Neuronal stem cell (in vitro differentiated cells): ENCODE results near the gene PLD4.

Experiments
- DNase-seq: peaks from one replicate; pipeline ENCODE4 v3.0.0-alpha.2; 2013; ENCODE audit warnings: low spot score
- H2AFZ ChIP-seq: one replicate; pipeline ENCODE4 v1.6.1; 2013; ENCODE audit warnings: mild to moderate bottlenecking, low read length, inconsistent platforms
- H2AK5ac ChIP-seq: 2 replicates; pipeline ENCODE4 v1.6.1; 2013; ENCODE audit warnings: low read depth, mild to moderate bottlenecking, inconsistent platforms, low read length, moderate library complexity, mixed read lengths
- H2BK120ac ChIP-seq: 2 replicates; pipeline ENCODE4 v1.6.1; 2013; ENCODE audit warnings: low read depth, mild to moderate bottlenecking, inconsistent platforms, low read length, moderate library complexity, mixed read lengths
- H2BK12ac ChIP-seq: one replicate; pipeline ENCODE4 v1.6.1; 2013; ENCODE audit warnings: low read length, inconsistent platforms
- H2BK15ac ChIP-seq: 2 replicates; pipeline ENCODE4 v1.6.1; 2013; ENCODE audit warnings: mild to moderate bottlenecking, low read length, inconsistent platforms, mixed read lengths
- H2BK5ac ChIP-seq: one replicate; pipeline ENCODE4 v1.6.1; 2013; ENCODE audit warnings: inconsistent platforms, mild to moderate bottlenecking, low read length, moderate library complexity
- H3K14ac ChIP-seq: one replicate; pipeline ENCODE4 v1.6.1; 2013; ENCODE audit warnings: low read length, inconsistent platforms
- H3K18ac ChIP-seq: 2 replicates; pipeline ENCODE4 v1.6.1; 2013; ENCODE audit warnings: low read length, inconsistent platforms
- H3K23ac ChIP-seq: 2 replicates; pipeline ENCODE4 v1.6.1; 2013; ENCODE audit warnings: low read depth, mild to moderate bottlenecking, mixed read lengths, low read length, inconsistent platforms; ENCODE audit not compliant: poor library complexity
- H3K27ac ChIP-seq: replicated peaks from 3 replicates; pipeline ENCODE4 v1.5.1; 2013; ENCODE audit warnings: low read length, inconsistent platforms
- H3K27me3 ChIP-seq, 3 experiments: 2 replicates each; pipeline ENCODE4 v1.6.1; 2013; ENCODE audit warnings: low read length in 3 of 3, mild to moderate bottlenecking in 2 of 3, inconsistent platforms in 1 of 3, low read depth in 1 of 3, mixed read lengths in 1 of 3, moderate library complexity in 1 of 3; ENCODE audit not compliant: control insufficient read depth in 3 of 3, insufficient read depth in 3 of 3
- H3K36me3 ChIP-seq, 2 donors: replicated peaks in 1 of 2; 2 replicates each; pipeline ENCODE4 v1.6.1; 2013; ENCODE audit warnings: low read length in 2 of 2; ENCODE audit not compliant: control insufficient read depth in 2 of 2, insufficient read depth in 2 of 2
- H3K4ac ChIP-seq: 2 replicates; pipeline ENCODE4 v1.6.1; 2013; ENCODE audit warnings: inconsistent platforms, mild to moderate bottlenecking, low read length, moderate library complexity
- H3K4me1 ChIP-seq, 2 donors: 1 replicate in 1 of 2; 2 replicates in 1 of 2; pipeline ENCODE4 v1.6.1; 2013; ENCODE audit warnings: low read length in 2 of 2, low read depth in 1 of 2; ENCODE audit not compliant: control insufficient read depth in 2 of 2, insufficient read depth in 1 of 2
- H3K4me2 ChIP-seq: one replicate; pipeline ENCODE4 v1.6.1; 2013; ENCODE audit warnings: mild to moderate bottlenecking, low read length, inconsistent platforms; ENCODE audit not compliant: insufficient read depth, poor library complexity, severe bottlenecking
- H3K4me3 ChIP-seq, 2 donors: 2 replicates each; pipeline ENCODE4 v1.5.1; 2013; ENCODE audit warnings: low read length in 2 of 2, mild to moderate bottlenecking in 2 of 2, inconsistent platforms in 1 of 2, moderate library complexity in 1 of 2
- H3K79me1 ChIP-seq: one replicate; pipeline ENCODE4 v1.6.1; 2013; ENCODE audit warnings: low read depth, mild to moderate bottlenecking, inconsistent platforms, low read length, moderate library complexity
- H3K9ac ChIP-seq: one replicate; pipeline ENCODE4 v1.6.1; 2013; ENCODE audit warnings: mild to moderate bottlenecking, low read depth, low read length, inconsistent platforms; ENCODE audit not compliant: poor library complexity
- H3K9me3 ChIP-seq, 2 donors: replicated peaks in 1 of 2; 2 replicates each; pipeline versions ENCODE3 to v1.6.1; 2013; ENCODE audit warnings: low read length in 2 of 2, mild to moderate bottlenecking in 2 of 2, inconsistent platforms in 1 of 2, low read depth in 1 of 2, mixed read lengths in 1 of 2, moderate library complexity in 1 of 2; ENCODE audit not compliant: control insufficient read depth in 2 of 2, insufficient read depth in 1 of 2
- H4K8ac ChIP-seq: one replicate; pipeline ENCODE4 v1.6.1; 2013; ENCODE audit warnings: low read depth, mild to moderate bottlenecking, inconsistent platforms, low read length, moderate library complexity
- H4K91ac ChIP-seq: one replicate; pipeline ENCODE4 v1.6.1; 2013; ENCODE audit warnings: low read length, low read depth, mild to moderate bottlenecking, inconsistent platforms; ENCODE audit not compliant: poor library complexity
- WGBS, 2 donors: extraction: QIAGEN DNeasy Blood & Tissue Kit; methylation state at CpG; one replicate each; pipeline ENCODE4 v1.1.7; 2013; ENCODE audit warnings: missing lambda C conversion rate in 2 of 2, mixed read lengths in 1 of 2; ENCODE audit not compliant: insufficient read length in 2 of 2, insufficient replicate concordance in 1 of 2; ENCODE audit errors: extremely low coverage in 2 of 2; 5-methylcytosine and 5-hydroxymethylcytosine counted together

The PLD4 gene

DNA sequence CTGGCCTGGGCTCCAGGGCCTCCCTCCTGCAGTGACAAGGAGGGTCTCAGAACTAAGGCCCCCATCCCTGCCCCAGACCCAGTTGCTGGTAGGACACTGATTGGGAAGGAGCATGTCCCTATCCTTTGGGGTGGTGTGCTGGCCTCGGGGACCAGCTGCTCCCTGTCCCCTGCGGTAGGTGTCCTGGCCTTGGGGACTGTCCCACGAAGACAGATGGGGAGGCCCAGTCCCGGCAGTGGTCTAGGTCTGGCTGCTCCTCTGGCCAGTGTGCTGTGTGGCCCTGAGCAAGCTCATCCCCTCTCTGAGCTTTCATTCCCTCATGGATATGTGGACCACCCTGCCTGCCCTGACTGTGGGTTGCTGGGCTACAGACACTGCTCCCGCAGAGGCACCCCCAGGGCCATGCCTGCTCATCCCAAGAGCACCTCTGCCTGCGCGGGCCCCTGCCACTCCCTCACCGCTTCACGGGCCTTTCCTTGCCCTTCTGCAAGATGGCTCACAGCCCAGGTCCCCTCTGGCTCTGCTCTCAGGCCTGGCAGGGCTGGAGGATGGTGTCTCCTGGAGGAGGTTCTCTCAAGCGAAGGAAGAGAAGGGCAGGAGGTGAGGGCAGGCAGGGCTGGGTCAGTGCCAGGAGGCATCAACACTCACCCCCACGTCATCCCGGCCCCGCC, 41.0 kb downstream of the PLD4 start:
- Histone ChIP-seq H3K79me1 (no peaks in the 10 kb centered on the region), H3K23ac (peak overlapping the region; percentile 85), H2BK15ac (peak overlapping the region; percentile 79), H4K91ac (no peak overlapping the region), H2BK120ac (peak overlapping the region; percentile 47), H3K14ac (no peak overlapping the region), H3K18ac (peak overlapping the region; percentile 71), H3K4me1 (peaks cover 12 to 26% of the 10 kb centered on the region in 2 donors), H3K9ac (no peak overlapping the region), H2BK12ac (peak overlapping the region; percentile 84), H3K9me3 (peaks cover 0 to 2% of the 10 kb centered on the region in 2 donors), H3K27ac (no peak overlapping the region), H3K36me3 (no peaks in the 10 kb centered on the region), H3K4me3 (no peak overlapping the region), H3K4ac (no peak overlapping the region), H4K8ac (peak overlapping the region; percentile 65), H2AFZ (no peak overlapping the region), H2AK5ac (peak overlapping the region; percentile 97), H2BK5ac (peak overlapping the region; percentile 53), H3K4me2 (no peak overlapping the region), H3K27me3 (peaks cover 0 to 64% (median 9%) of the 10 kb centered on the region in 3 experiments)
- WGBS, 2 donors = no CpG with 5 or more reads among the region's 13 CpGs
- no peak for DNase-seq

DNA sequence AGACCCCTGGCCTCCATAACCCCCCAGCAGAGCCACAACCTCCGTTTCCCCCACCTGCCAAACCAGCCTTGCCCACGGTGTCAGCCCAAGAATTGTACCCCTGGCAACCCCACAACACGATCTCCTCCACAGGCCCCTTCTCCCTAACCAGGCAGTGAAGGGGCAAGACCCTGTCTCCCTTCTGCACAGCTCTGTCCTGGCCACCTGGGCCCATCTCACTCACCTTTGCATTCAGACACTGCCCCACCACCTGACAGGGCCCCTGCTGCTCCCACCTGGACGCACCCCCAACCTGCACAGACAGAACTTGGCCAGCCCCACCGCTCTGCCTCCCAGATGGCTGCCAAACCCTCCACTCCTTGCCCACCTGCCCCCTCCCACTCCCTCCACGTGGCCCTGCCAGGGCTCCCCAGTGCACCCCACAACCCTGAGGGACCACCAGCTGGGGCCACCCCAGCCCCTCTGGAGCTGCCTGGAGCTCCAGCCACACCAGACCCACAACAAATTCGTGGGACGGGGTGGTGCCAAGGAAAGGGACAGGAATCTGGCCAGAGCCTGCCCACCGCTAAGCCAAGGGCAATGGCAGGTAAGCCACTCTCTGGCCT, 41.7 kb downstream of the PLD4 start:
- Histone ChIP-seq H3K4me1 (peaks cover 12 to 27% of the 10 kb centered on the region in 2 donors), H3K18ac (peak overlapping the region; percentile 71), H2BK120ac (no peak overlapping the region), H3K27ac (no peak overlapping the region), H4K8ac (no peak overlapping the region), H3K14ac (peak overlapping the region; percentile 56), H2AFZ (no peak overlapping the region), H4K91ac (no peak overlapping the region), H2BK15ac (peak overlapping the region; percentile 79), H3K23ac (peak overlapping the region; percentile 5), H3K4ac (no peak overlapping the region), H3K4me3 (no peak overlapping the region), H3K27me3 (peaks cover 0 to 69% (median 9%) of the 10 kb centered on the region in 3 experiments), H3K79me1 (no peaks in the 10 kb centered on the region), H2AK5ac (peak overlapping the region; percentile 97), H2BK5ac (no peak overlapping the region), H3K36me3 (no peaks in the 10 kb centered on the region), H2BK12ac (peak overlapping the region; percentile 90), H3K9ac (peak overlapping the region; percentile 21), H3K4me2 (no peak overlapping the region), H3K9me3 (peaks cover 0 to 2% of the 10 kb centered on the region in 2 donors)
- whole genome bisulfite sequencing, 2 donors = no CpG with 5 or more reads among the region's 9 CpGs
- DNase-seq = no peak

DNA sequence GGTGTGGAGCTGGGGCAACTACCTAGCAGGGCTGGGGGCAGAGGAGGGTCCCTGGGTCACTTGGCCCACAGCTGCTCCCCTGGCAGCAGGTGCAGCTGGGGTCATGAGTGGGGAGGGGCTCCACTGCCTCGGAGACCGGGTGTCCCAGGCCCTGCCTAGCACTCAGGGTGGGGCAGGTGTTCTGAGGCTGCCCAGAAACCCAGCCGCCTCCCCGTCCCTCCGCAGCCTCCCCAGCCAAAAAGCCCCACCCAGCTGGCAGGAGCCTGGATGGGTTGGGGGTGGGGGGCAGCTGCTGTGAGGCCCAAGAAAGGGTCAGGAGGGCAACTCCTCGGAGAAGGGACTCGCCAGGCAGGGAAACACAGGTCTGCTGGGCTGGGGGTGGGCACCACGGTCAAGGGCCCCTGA, 42.3 kb downstream of the PLD4 start:
- Histone ChIP-seq H3K4ac (peak overlapping the region; percentile 99), H3K4me3 (peak overlapping the region in 1 of 2 donors; percentile 44), H3K79me1 (no peaks in the 10 kb centered on the region), H3K14ac (peak overlapping the region; percentile 47), H3K27ac (no peak overlapping the region), H3K18ac (peak overlapping the region; percentile 99), H3K4me1 (peaks cover 12 to 27% of the 10 kb centered on the region in 2 donors), H3K4me2 (no peak overlapping the region), H3K27me3 (peaks cover 0 to 74% (median 9%) of the 10 kb centered on the region in 3 experiments), H2AK5ac (peak overlapping the region; percentile 97), H3K23ac (peak overlapping the region; percentile 68), H3K9ac (peak overlapping the region; percentile 84), H2BK120ac (peak overlapping the region; percentile 67), H2BK5ac (no peak overlapping the region), H4K91ac (peak overlapping the region; percentile 72), H2AFZ (peak overlapping the region; percentile 92), H3K9me3 (peaks cover 0 to 2% of the 10 kb centered on the region in 2 donors), H2BK15ac (peak overlapping the region; percentile 79), H2BK12ac (peak overlapping the region; percentile 90), H3K36me3 (no peaks in the 10 kb centered on the region), H4K8ac (peak overlapping the region; percentile 92)
- no peak for DNase-seq
- WGBS, 2 donors = no CpG with 5 or more reads among the region's 8 CpGs
